Measurements from ENCODE around the gene MRPS9.
A peak's percentile ranks its signal among the peaks of the same experiment; 100 is the strongest.

MRPS9 gene

DNA sequence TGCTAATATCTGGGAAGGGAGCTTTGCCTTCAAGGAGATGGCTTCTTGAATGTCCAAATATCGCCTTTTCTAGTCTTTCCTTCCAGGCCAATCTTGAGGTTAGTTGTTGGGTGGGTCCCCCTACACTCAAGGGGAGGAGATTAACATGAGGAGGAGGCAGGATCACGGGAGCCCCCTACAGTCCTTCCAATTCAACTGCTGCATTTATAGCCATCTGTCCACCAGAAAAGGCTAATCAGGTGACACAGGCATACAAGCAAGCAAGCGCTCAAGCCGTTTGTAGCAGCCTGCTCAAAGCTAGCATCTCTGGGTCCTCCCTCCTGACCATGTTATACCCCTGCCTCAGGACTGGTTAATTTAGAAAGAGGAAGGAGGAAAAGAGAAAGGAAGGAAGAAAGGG, 87.6 kb downstream of the MRPS9 start:
- H3K36me3 Mint-ChIP-seq (ENCODE audit: low read depth): peaks cover 2% of the 10 kb centered on the region
- H3K9me3 Mint-ChIP-seq: no peaks in the 10 kb centered on the region
- peaks cover 22% of the 10 kb centered on the region for H3K4me1 Mint-ChIP-seq
- DNase-seq (no peak), ATAC-seq (no peak)
- H3K4me3 Mint-ChIP-seq: no peak overlapping the region
- no peak overlapping the region for H3K27ac Mint-ChIP-seq
- peaks cover 20% of the 10 kb centered on the region for H3K27me3 Mint-ChIP-seq

DNA sequence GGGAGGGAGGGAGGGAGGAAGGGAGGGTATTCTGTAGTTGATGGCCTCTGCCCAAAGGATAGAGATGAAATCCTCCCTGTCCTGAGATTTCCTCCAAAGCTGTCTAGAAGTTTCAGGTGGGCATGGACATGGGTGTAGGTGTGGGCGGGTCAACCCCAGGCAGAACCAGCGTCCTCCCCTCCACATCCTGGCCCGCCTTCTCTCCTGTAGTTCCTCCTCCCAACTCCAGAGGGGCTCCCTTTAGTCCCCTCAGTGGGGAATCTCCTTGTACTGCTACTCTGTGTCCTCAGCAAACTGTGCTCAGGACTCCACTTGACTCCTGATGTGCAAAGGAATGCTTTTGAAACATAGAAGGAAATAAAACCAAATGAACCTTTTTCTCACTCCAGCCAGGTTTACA, 88.1 kb downstream of the MRPS9 start:
- ATAC-seq (no peak), DNase-seq (no peak)
- Mint-ChIP-seq H3K4me3 (no peak overlapping the region), H3K9me3 (no peaks in the 10 kb centered on the region), H3K4me1 (peaks cover 22% of the 10 kb centered on the region), H3K27ac (no peak overlapping the region), H3K27me3 (peaks cover 20% of the 10 kb centered on the region), H3K36me3 (ENCODE audit: low read depth) (peaks cover 2% of the 10 kb centered on the region)

DNA sequence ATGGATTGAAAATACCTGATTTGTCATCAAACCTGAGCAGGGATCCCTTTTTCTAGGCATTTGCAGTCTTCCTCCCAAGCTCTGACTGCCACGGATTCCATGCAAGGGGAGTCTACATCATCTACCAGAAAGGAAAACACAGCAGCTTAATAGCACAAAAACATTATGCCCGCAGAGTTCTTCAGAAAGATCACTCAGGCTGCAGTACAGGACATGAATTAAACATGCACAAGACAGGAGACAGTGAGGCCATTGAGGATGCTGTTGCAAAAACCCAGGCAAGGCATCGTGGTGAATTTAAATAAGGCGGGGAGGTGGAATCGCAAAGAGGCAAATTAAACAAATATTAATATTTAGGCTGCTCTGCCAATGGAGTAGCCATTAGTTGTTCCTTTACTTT, 88.5 kb downstream of the MRPS9 start:
- DNase-seq: no peak
- Mint-ChIP-seq H3K36me3 (ENCODE audit: low read depth) (peaks cover 2% of the 10 kb centered on the region), H3K4me3 (no peak overlapping the region), H3K4me1 (peaks cover 22% of the 10 kb centered on the region), H3K27me3 (peaks cover 20% of the 10 kb centered on the region), H3K9me3 (no peaks in the 10 kb centered on the region), H3K27ac (no peak overlapping the region)
- no peak for ATAC-seq

DNA sequence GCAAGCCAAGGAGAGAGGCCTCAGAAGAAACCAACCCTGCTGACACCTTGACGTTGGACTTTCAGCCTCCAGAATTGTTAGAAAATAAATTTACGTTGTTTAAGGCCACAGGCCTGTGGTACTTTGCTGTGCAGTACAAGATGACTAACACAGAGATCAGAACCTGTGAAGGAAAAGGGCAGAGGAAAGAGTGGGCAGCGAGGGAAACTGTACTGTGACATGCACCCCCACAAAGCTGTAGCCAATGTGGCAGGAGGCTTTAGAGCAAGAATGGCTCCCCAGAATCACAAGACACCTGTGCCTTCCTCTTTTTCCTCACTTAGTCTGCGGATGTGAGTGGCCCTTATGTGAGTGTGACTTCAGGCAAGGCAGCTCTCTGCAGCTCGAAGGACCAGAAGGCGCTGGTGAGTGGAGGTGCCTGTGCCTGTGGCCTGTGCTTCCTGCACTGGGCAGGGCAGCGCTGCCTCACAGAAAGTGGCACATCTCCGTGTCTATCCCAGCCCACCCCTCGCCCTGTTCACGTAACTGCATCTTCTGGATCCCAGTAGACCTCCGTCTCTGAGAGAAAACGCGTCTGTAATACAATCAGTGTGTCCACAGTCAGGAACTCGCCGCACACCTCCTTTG, 89.5 kb downstream of the MRPS9 start:
- DNase-seq (no peak), ATAC-seq (peak; percentile 90)
- H3K36me3 Mint-ChIP-seq (ENCODE audit: low read depth): peaks cover 2% of the 10 kb centered on the region
- H3K4me1 Mint-ChIP-seq: peaks cover 22% of the 10 kb centered on the region
- no peaks in the 10 kb centered on the region for H3K9me3 Mint-ChIP-seq
- no peak overlapping the region for H3K27ac Mint-ChIP-seq
- H3K27me3 Mint-ChIP-seq: peaks cover 24% of the 10 kb centered on the region
- H3K4me3 Mint-ChIP-seq: no peak overlapping the region

DNA sequence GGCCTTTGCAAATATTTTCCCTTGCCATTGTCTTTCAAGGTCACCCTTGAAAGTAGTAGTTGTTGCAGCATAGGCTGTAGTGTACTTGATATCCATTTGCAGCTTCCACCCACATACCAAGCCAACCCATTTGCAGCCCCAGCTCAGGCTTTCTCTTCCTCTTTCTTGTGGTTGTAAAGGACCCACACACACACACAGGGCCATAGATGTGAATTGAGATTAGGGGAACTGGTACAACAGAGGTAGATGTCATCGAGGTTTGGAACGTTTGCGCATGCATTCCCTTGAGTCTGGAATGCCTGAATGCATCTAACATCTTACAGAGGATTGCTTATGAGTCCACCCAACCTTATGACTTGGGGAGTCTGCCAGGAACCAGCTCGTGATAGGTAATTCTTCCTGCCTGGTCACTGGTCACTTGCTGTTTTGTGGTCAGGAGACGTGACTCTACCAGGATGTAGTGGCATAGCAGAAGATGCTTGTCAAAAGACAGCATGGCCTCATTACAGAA, 91.9 kb downstream of the MRPS9 start:
- DNase-seq (no peak), ATAC-seq (no peak)
- H3K9me3 Mint-ChIP-seq: no peaks in the 10 kb centered on the region
- H3K36me3 Mint-ChIP-seq (ENCODE audit: low read depth): peaks cover 2% of the 10 kb centered on the region
- H3K4me3 Mint-ChIP-seq: no peak overlapping the region
- H3K27me3 Mint-ChIP-seq: peaks cover 21% of the 10 kb centered on the region
- H3K4me1 Mint-ChIP-seq: peaks cover 16% of the 10 kb centered on the region
- no peak overlapping the region for H3K27ac Mint-ChIP-seq

DNA sequence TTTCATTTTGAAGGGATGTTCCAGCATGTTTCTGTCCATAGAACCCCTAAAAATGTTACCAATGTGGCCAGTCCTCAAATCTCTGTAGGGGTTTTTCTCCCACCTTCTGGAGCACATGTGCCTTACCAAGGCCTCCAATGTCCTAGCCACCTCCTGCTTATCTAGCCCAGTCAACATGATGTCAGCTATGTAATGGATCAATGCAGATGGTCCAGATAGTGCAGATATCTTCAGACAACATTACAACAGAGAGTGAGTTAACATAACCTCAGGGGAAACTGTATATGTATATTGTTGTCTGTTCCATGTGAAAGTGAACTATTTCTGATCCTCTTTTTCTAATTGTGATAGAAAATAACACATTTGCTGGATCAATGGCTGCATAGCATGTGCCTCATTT, 92.7 kb downstream of the MRPS9 start:
- DNase-seq (no peak), ATAC-seq (no peak)
- no peaks in the 10 kb centered on the region for H3K9me3 Mint-ChIP-seq
- H3K27me3 Mint-ChIP-seq: peaks cover 19% of the 10 kb centered on the region
- no peak overlapping the region for H3K4me3 Mint-ChIP-seq
- H3K4me1 Mint-ChIP-seq: peaks cover 16% of the 10 kb centered on the region
- H3K36me3 Mint-ChIP-seq (ENCODE audit: low read depth): peaks cover 2% of the 10 kb centered on the region
- H3K27ac Mint-ChIP-seq: no peak overlapping the region

DNA sequence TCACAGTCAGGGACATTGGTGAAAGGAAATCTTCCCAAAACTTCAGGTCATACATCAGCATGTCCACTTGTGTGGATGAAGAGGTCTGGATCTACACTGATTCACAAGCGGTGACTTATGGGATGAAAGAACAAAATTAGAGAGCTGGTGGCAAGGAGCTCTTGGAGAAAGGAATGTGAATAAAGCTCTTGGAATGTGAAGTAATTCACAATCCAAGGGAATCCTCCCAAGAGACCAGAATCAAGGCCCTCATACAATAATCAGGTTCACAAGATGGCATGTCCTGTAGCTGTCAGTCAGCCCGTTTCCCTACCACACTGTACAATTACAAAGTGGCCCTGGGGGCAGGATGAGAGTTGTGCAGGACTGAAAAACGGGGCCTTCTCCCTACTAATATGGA, 96.2 kb downstream of the MRPS9 start:
- H3K27me3 Mint-ChIP-seq: peaks cover 13% of the 10 kb centered on the region
- H3K9me3 Mint-ChIP-seq: no peaks in the 10 kb centered on the region
- no peaks in the 10 kb centered on the region for H3K36me3 Mint-ChIP-seq (ENCODE audit: low read depth)
- peaks cover 5% of the 10 kb centered on the region for H3K4me1 Mint-ChIP-seq
- DNase-seq (no peak), ATAC-seq (no peak)
- no peak overlapping the region for H3K27ac Mint-ChIP-seq
- no peak overlapping the region for H3K4me3 Mint-ChIP-seq

DNA sequence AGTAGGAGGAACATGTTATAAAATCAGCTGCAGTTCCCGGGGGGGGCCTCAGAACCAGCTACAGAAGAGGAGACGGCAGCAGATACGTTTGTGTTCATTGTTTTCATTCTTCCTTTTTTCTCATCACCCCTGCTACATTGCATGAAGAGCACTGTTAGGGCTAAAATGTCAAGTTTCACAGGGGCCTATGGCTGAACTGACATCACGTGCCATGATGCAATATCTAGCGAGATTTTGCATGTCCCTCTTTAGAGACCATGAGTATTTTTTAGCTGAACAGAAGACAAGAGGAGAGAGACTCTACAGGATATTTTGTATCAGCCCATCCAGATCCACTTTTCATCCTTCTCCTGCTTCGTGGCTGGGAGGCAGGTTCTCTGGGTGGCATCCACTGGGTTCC, 97.6 kb downstream of the MRPS9 start:
- Mint-ChIP-seq H3K4me1 (no peaks in the 10 kb centered on the region), H3K4me3 (no peak overlapping the region), H3K9me3 (no peaks in the 10 kb centered on the region), H3K27ac (no peak overlapping the region), H3K27me3 (peaks cover 12% of the 10 kb centered on the region), H3K36me3 (ENCODE audit: low read depth) (no peaks in the 10 kb centered on the region)
- no peak for DNase-seq
- ATAC-seq: no peak

DNA sequence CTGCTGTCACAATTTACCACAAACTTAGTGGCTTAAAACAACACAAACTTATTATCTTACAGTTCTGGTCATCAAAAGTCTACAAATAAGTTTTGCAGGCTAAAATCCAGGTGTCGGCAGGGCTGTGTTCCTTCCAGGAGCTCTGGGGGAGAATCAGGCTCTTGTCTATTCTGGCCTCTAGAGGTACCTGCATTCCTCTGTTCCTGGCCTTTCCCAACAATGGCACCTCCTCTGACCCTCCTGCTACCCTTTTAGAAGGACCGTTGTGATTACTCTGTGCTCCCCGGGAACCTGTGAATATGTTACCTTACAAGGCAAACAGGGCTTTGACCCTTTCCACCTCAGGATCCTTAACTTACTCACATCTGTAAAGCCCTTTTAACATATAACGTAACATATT, 98.5 kb downstream of the MRPS9 start:
- ATAC-seq (no peak), DNase-seq (no peak)
- no peaks in the 10 kb centered on the region for H3K4me1 Mint-ChIP-seq
- no peak overlapping the region for H3K4me3 Mint-ChIP-seq
- no peaks in the 10 kb centered on the region for H3K9me3 Mint-ChIP-seq
- H3K27me3 Mint-ChIP-seq: peaks cover 16% of the 10 kb centered on the region
- H3K27ac Mint-ChIP-seq: no peak overlapping the region
- no peaks in the 10 kb centered on the region for H3K36me3 Mint-ChIP-seq (ENCODE audit: low read depth)

DNA sequence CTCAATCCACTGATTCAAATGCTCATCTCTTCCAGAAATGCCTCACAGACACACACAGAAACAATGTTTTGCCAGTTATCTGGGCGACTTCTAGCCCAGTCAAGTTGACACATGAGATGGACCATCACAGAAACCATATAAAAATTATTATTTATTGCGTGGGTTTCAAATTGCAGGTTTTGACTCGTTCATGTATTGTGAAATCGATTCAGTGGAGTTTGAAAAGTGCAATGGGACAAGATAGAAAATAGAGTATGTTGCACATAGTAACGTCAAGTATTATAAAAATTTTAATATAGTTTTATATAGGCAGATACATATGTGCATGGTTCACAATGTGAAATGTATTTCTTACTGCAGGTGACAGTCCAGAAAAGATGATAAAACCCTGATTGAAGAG, 100.8 kb downstream of the MRPS9 start:
- Mint-ChIP-seq H3K27me3 (peaks cover 22% of the 10 kb centered on the region), H3K4me1 (peaks cover 3% of the 10 kb centered on the region), H3K36me3 (ENCODE audit: low read depth) (no peaks in the 10 kb centered on the region), H3K9me3 (no peaks in the 10 kb centered on the region), H3K4me3 (no peak overlapping the region), H3K27ac (no peak overlapping the region)
- no peak for ATAC-seq
- DNase-seq: no peak

DNA sequence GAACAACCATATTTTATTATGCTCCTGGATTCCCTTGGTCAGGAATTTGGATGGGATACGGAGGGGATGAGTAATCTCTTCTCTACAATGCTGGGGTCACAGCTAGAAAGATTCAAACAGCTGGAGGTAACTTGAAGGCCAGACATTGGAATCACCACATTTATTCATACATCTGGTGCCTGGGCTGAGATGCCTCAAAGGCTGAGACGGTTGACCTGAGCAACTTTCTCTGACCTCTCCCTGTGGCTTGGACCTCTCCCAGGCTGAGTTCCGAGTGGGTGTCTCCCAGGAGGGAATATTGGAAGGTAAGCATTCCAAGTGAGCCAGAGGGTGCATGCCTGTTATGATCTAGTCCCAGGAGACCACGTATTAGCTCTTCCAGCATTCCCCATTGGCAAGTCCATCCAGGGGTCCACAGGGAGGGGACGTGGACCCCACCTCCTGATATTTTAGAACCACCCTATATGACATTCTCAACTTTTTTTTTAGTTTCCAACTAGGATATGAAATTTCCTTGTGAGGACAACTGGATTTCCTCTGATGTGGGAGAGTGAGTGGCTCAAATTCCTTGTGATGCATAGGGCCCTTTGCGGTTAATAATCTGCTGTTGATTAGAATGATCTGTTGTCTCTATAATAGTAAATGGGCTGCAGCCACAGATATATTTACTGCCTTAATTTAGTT, 101.8 kb downstream of the MRPS9 start:
- peaks cover 25% of the 10 kb centered on the region for H3K27me3 Mint-ChIP-seq
- ATAC-seq (no peak), DNase-seq (no peak)
- no peak overlapping the region for H3K27ac Mint-ChIP-seq
- H3K4me3 Mint-ChIP-seq: no peak overlapping the region
- H3K9me3 Mint-ChIP-seq: no peaks in the 10 kb centered on the region
- peaks cover 7% of the 10 kb centered on the region for H3K4me1 Mint-ChIP-seq
- H3K36me3 Mint-ChIP-seq (ENCODE audit: low read depth): no peaks in the 10 kb centered on the region

DNA sequence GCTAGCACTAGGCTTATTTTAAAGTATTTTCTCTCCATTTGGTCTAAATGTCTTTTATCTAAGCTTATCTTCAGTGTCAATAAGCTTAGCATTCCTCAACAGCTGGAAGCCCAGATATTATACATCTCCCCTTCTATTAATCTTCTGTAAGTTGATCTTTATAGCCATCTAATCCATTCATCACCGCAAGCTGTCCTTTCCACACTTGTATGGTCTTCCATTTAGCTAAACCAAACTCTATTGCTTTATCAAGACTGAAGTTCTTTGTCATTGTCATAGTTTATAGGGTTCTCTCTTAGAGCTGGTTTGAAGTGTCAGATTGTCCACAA, 102.3 kb downstream of the MRPS9 start:
- Mint-ChIP-seq H3K4me3 (no peak overlapping the region), H3K9me3 (no peaks in the 10 kb centered on the region), H3K4me1 (peaks cover 9% of the 10 kb centered on the region), H3K36me3 (ENCODE audit: low read depth) (no peaks in the 10 kb centered on the region), H3K27ac (no peak overlapping the region), H3K27me3 (peaks cover 30% of the 10 kb centered on the region)
- DNase-seq (no peak), ATAC-seq (no peak)

DNA sequence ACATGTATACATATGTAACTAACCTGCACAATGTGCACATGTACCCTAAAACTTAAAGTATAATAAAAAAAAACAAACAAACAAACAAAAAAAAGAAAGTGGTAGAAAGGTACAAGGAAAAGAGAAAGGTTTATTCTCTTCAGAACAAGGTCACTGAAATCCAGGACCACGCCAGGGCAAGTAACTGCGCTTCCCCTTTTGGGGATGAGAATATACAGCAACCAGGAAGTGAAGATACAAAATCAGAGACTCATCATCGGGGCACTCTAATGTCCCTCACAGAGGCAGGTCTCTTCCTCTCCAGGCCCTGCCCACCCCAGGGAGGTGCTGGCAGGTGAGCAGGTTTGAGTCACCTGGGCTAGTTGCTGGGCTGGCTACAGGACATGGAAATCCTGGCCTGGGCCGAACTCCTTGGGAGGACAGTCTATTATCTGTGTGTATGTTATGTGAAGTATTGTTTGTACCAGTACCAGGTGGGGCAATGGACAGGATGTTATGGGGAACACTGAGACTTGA, 103.3 kb downstream of the MRPS9 start:
- H3K27ac Mint-ChIP-seq: no peak overlapping the region
- no peaks in the 10 kb centered on the region for H3K9me3 Mint-ChIP-seq
- no peak overlapping the region for H3K4me3 Mint-ChIP-seq
- H3K4me1 Mint-ChIP-seq: peaks cover 9% of the 10 kb centered on the region
- H3K36me3 Mint-ChIP-seq (ENCODE audit: low read depth): no peaks in the 10 kb centered on the region
- peaks cover 34% of the 10 kb centered on the region for H3K27me3 Mint-ChIP-seq
- DNase-seq (no peak), ATAC-seq (no peak)

DNA sequence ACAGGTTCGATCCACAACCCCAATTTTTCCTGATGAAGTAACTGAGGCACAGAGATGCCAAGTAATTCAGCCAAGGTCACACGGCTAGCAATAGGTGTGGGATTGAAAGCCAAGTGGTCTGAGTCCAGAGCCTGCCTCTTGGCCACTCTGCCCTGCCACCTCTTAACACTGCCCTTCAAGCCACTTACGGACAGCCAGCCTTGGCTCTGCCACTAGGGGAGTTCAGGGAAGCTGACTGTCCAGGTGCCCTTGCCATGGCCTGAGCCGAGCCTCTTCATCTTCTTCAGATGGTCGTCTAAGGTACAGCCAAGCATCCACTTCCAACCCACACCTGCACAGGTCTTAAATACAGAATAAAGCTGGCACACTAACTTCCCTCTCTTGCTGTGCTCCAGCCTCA, 104.4 kb downstream of the MRPS9 start:
- ATAC-seq: no peak
- no peak overlapping the region for H3K27ac Mint-ChIP-seq
- peaks cover 38% of the 10 kb centered on the region for H3K27me3 Mint-ChIP-seq

DNA sequence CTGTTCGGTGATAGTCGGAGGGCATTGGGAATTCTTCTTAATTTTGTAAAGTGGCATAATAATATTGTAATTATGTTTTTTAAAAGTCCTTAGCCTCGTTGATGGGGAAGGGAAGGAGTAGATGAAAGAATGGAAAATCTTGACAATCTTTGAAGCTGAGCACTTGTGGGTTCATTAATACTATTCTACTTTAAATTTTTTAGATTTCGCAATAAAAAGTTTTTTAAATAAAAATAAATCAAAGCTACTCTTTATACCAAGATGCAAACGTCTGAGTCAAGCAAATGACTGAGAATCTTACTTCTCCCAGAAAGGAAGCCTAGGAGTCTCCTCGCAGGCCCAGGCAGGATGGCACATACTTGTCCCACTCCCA, 105.2 kb downstream of the MRPS9 start:
- Mint-ChIP-seq H3K27me3 (peaks cover 46% of the 10 kb centered on the region), H3K36me3 (ENCODE audit: low read depth) (no peaks in the 10 kb centered on the region), H3K27ac (no peak overlapping the region)

More for the DNA sequence above, 104.4 kb downstream of the MRPS9 start:
- Mint-ChIP-seq H3K4me1 (peaks cover 9% of the 10 kb centered on the region), H3K36me3 (ENCODE audit: low read depth) (no peaks in the 10 kb centered on the region), H3K9me3 (no peaks in the 10 kb centered on the region), H3K4me3 (no peak overlapping the region)
- no peak for DNase-seq

More for the DNA sequence above, 105.2 kb downstream of the MRPS9 start:
- no peaks in the 10 kb centered on the region for H3K9me3 Mint-ChIP-seq
- no peak for ATAC-seq
- peak overlapping the region; percentile 67 for H3K4me3 Mint-ChIP-seq
- peaks cover 9% of the 10 kb centered on the region for H3K4me1 Mint-ChIP-seq
- no peak for DNase-seq
